Body of pancreas (tissue), 4 donors: ENCODE data around the gene AP2A2. TPM values are rescaled to one million over a fixed set of nuclear protein-coding genes. Genes with fewer than 3 reads are reported as not detected.
A peak's percentile ranks its signal among the peaks of the same experiment; 100 is the strongest.

ENCODE experiments used
- ATAC-seq: fragments of 150-250 bp; one replicate; pipeline ENCODE4 v1.9.1; 2016
- DNase-seq, 4 donors: peaks; one replicate each; pipeline ENCODE4 v3.0.0-alpha.2; 2019
- H3K27ac ChIP-seq, 4 donors: fragments of 200-600 bp; sonication (generic); 1 replicate in 3 of 4; 2 replicates in 1 of 4; pipeline versions ENCODE4 v1.5.1 to v1.6.1; 2016 to 2019; ENCODE audit warnings: mild to moderate bottlenecking in 1 of 4, mixed read lengths in 1 of 4, moderate library complexity in 1 of 4
- H3K27me3 ChIP-seq, 2 donors: fragments of 200-600 bp; sonication (generic); one replicate each; pipeline ENCODE4 v1.6.0; 2016; ENCODE audit warnings: mild to moderate bottlenecking in 1 of 2
- H3K36me3 ChIP-seq, 2 donors: fragments of 200-600 bp; sonication (generic); replicated peaks in 1 of 2; 2 replicates each; pipeline ENCODE4 v1.5.1; 2016; ENCODE audit warnings: low read depth in 2 of 2; ENCODE audit not compliant: insufficient read depth in 1 of 2
- H3K4me1 ChIP-seq: fragments of 200-600 bp; sonication (generic); one replicate; pipeline ENCODE4 v1.6.0; 2016
- H3K4me3 ChIP-seq, 2 donors: fragments of 200-600 bp; sonication (generic); 1 replicate in 1 of 2; 2 replicates in 1 of 2; pipeline ENCODE4 v1.5.1; 2016 to 2019
- H3K9me3 ChIP-seq, 3 donors: fragments of 200-600 bp; sonication (generic); 1 replicate in 2 of 3; 2 replicates in 1 of 3; pipeline ENCODE4 v1.5.1; 2016
- POLR2A ChIP-seq, 3 donors: fragments of 450-650 bp; IDR thresholded peaks; one replicate each; pipeline ENCODE4 v1.6.1; 2016; ENCODE audit warnings: antibody characterized with exemption in 3 of 3, mild to moderate bottlenecking in 2 of 3
- WGBS, 2 donors: methylation state at CpG; one replicate each; pipeline ENCODE4 v1.1.5; 2017; 5-methylcytosine and 5-hydroxymethylcytosine counted together
- intact Hi-C: fragments of 100-400 bp; cut with DNase I; formaldehyde crosslinking; loops from one replicate; pipeline ENCODE4 v1.15.1; 2023
- total RNA-seq, 2 donors: library from RNA; depleted of rRNA; stranded (reverse); fragments of >200 nt; gene quantifications; one replicate each; pipeline ENCODE4 v1.1.0, GENCODE V29; 2016
- TF ChIP-seq, protein P1 (sequence below), 7 experiments: fragments of 450-650 bp in 4 of 7; fragments of 200-600 bp in 3 of 7; sonication (generic) in 3 of 7; IDR thresholded peaks; one replicate each; pipeline ENCODE4 v1.5.1; 2016 to 2019; ENCODE audit warnings: antibody characterized with exemption in 7 of 7

The AP2A2 gene
- total RNA-seq, 2 donors from 2014 or later = 40.7 to 77.8 TPM

DNA sequence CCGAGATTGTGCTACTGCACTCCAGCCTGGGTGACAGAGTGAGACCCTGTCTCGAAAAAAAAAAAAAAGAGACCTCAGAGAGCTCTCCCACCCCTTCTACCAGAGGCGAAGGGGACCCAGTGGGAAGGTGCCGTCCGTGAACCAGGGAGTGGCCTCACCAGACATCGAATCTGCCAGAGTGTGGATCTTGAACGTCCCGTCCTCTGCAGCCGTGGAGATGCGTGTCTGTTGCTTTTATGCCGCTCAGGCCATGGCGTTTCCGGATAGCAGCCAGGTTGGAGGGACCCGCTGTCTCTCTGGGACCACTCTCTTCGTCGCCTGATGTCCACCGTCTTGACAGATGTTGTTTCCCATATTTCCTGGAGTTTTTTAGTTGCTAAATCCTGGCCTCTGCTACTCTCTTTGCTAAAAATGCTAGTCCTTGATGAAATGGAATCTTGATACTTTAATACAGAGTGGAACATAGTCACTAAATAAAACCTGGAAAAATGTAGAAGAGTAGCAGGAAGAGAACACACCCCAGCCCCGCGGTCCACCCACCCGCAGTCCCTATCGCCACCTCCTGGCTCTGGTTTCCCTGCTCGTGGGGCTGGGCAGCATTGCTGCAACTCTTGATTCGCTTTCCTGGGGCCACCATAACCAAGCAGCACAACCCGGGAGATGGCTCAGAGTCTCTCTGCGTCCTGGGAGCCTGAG lies 122.9 kb downstream of the AP2A2 start:
- H3K36me3 ChIP-seq = no peaks in the 10 kb centered on the region
- no peak overlapping the region for H3K4me3 ChIP-seq

DNA sequence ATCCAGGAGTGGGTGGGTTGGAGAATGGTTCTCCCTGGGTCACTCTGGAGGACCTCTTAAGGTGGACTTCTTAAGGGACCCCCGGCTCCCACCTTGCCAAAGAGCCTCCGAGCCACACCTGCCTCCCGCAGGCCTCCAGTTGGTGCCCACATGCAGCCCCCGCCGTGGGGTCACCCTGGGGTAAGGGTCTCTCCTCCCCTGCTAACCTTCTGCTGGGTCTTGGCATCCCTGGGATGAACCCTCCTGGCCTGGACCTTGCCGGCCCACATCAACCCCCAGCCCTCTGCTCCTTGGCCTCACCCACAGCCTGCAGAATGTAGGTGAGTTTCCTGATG lies 123.4 kb downstream of the AP2A2 start:
- WGBS, 2 donors = 76% methylated on average over 2 of the region's 6 CpGs; no CpG with 5 or more reads in 1 of the 2 donors
- no peaks in the 10 kb centered on the region for H3K9me3 ChIP-seq
- H3K4me3 ChIP-seq = no peak overlapping the region
- no peaks in the 10 kb centered on the region for H3K36me3 ChIP-seq
- peaks cover 19% of the 10 kb centered on the region for H3K4me1 ChIP-seq
- H3K27me3 ChIP-seq = no peaks in the 10 kb centered on the region
- H3K27ac ChIP-seq = peak overlapping the region in 1 of 4 donors; percentile 18
- TF ChIP-seq, protein P1, sequence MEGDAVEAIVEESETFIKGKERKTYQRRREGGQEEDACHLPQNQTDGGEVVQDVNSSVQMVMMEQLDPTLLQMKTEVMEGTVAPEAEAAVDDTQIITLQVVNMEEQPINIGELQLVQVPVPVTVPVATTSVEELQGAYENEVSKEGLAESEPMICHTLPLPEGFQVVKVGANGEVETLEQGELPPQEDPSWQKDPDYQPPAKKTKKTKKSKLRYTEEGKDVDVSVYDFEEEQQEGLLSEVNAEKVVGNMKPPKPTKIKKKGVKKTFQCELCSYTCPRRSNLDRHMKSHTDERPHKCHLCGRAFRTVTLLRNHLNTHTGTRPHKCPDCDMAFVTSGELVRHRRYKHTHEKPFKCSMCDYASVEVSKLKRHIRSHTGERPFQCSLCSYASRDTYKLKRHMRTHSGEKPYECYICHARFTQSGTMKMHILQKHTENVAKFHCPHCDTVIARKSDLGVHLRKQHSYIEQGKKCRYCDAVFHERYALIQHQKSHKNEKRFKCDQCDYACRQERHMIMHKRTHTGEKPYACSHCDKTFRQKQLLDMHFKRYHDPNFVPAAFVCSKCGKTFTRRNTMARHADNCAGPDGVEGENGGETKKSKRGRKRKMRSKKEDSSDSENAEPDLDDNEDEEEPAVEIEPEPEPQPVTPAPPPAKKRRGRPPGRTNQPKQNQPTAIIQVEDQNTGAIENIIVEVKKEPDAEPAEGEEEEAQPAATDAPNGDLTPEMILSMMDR (IDR thresholded peaks at IDR 0.05) = no peak
- no peak for TF ChIP-seq POLR2A (IDR thresholded peaks at IDR 0.05)
- DNase-seq (no peak), ATAC-seq (no peak)
- intact Hi-C loops = no loop called here

More for the DNA sequence above, 122.9 kb downstream of the AP2A2 start:
- H3K27me3 ChIP-seq = no peaks in the 10 kb centered on the region
- no peak for ATAC-seq
- H3K27ac ChIP-seq = no peak overlapping the region
- TF ChIP-seq POLR2A (IDR thresholded peaks at IDR 0.05) = no peak
- TF ChIP-seq, protein P1 (IDR thresholded peaks at IDR 0.05) = no peak
- intact Hi-C loops = no loop called here
- no peak for DNase-seq
- H3K4me1 ChIP-seq = peaks cover 19% of the 10 kb centered on the region
- WGBS, 2 donors = 75 to 81% methylated on average over 24 to 25 of the region's 25 CpGs
- H3K9me3 ChIP-seq = no peaks in the 10 kb centered on the region

DNA sequence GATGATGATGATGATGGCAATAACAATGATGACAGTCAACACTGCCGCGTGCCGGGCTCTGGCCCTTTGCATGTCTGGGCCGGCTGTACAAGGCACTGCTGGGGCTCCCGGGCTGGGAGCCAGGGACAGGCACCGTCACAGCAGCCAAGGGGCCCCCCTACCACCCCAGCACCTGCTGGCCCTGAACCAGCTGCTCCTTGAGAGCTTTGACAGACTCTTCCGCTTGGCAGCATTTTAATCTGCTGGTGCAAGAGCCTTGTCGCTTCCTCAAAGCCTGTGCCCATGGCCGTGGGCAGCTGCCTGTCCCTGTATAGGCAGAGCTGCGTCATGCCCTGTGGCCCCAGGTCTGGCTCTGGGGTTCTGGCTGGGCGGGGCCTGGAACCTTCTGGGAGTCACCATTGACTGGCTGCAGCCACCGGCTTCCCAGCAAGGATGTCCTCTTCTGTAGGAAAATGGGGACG lies 123.8 kb downstream of the AP2A2 start:
- TF ChIP-seq, protein P1 (IDR thresholded peaks at IDR 0.05) = no peak
- TF ChIP-seq POLR2A (IDR thresholded peaks at IDR 0.05) = no peak
- 70 to 74% methylated on average over 6 to 12 of the region's 13 CpGs for WGBS, 2 donors
- Histone ChIP-seq H3K27ac (peak overlapping the region in 3 of 4 donors; percentile 1 to 55 (median 18)), H3K36me3 (no peaks in the 10 kb centered on the region), H3K4me3 (no peak overlapping the region), H3K9me3 (no peaks in the 10 kb centered on the region), H3K27me3 (no peaks in the 10 kb centered on the region), H3K4me1 (peaks cover 19% of the 10 kb centered on the region)
- intact Hi-C loops = no loop called here
- ATAC-seq = no peak
- DNase-seq = peak; percentile 16 to 72 (median 48)

DNA sequence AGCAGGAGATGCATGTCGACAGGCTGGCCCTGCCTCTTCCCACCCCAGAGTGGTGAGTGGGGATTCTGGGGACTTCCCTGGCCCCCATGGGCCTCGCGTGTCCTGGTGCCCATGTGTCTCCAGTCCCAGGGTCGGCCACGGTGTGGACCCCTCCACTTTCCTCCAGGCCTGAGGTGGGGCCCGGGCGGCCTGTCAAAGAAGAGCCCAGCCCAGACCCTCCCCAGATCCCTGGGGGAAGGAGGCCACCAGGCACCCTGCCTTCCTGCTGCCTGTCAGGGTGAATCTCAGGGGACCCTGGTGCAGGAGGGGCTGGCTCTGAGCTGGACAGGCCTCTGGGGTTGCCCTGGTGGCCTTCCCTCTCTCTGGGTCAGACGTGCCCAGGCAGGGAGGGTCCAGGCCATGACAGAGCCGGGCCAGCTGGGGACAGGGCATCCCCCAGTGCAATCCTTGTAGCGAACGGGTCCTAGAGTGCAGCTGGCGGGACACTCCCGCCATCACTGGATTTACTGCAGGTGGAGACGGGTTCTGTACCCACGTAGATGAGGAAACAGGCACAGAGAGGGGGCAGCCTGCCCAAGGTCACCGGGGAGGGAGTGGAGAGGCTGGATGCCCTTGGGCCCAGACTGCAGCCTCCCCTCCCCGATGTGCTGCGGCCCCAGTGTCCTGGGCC lies 124.4 kb downstream of the AP2A2 start:
- Histone ChIP-seq H3K4me3 (no peak overlapping the region), H3K27me3 (no peaks in the 10 kb centered on the region), H3K27ac (peak overlapping the region in 3 of 4 donors; percentile 1 to 55 (median 18)), H3K9me3 (no peaks in the 10 kb centered on the region), H3K36me3 (no peaks in the 10 kb centered on the region), H3K4me1 (peaks cover 19% of the 10 kb centered on the region)
- peak in 2 of 4 donors; percentile 33 to 53 for DNase-seq
- no peak for ATAC-seq
- 55 to 90% methylated on average over 8 to 16 of the region's 18 CpGs for WGBS, 2 donors
- intact Hi-C loops = loop anchor here (5.0 kb wide), 1 partner anchor 128 kb away; no protein-coding TSS in a partner anchor
- TF ChIP-seq, protein P1 (IDR thresholded peaks at IDR 0.05) = no peak
- no peak for TF ChIP-seq POLR2A (IDR thresholded peaks at IDR 0.05)
